ENCODE results near the gene PPM1N. TPM values are rescaled to one million over a fixed set of nuclear protein-coding genes. Genes with fewer than 3 reads are reported as not detected.

The PPM1N gene
- polyA plus RNA-seq (2013, experiment 1 of 2) = 1.8 TPM
- 2.5 TPM for polyA plus RNA-seq (2013, experiment 2 of 2)

GRCh38 chr19:45498411-45499195, at the start of gene PPM1N:
Gene PPM1N (plus strand): TSS chr19:45498443. CDS start chr19:45498473, 30 bp downstream.
- WGBS, 2 experiments (ENCODE audit: insufficient coverage in 2 of 2) = 3 to 6% methylated on average over 72 to 85 of the region's 89 CpGs
- Histone ChIP-seq H3K9me3 (ENCODE audit: control insufficient read depth, low read length) (no peaks in the 10 kb centered on the region), H3K36me3 (ENCODE audit: control insufficient read depth, insufficient read depth, low read length) (peaks cover 19% of the 10 kb centered on the region), H3K4me3 (ENCODE audit: extremely low read depth, insufficient read depth, low read length, poor library complexity, severe bottlenecking) (peak within 1 kb of the TSS; percentile 31), H3K4me1 (ENCODE audit: control insufficient read depth, insufficient read depth, low read length, poor library complexity, severe bottlenecking) (peaks cover 4% of the 10 kb centered on the region), H3K27ac (ENCODE audit: low read depth, low read length, severe bottlenecking) (peak within 1 kb of the TSS; percentile 10)

GRCh38 chr19:45448887-45449299, 49.4 kb upstream of the PPM1N start:
- WGBS, 2 experiments (ENCODE audit: insufficient coverage in 2 of 2) = 85 to 91% methylated on average over 6 of the region's 7 CpGs
- no peaks in the 10 kb centered on the region for H3K9me3 ChIP-seq (ENCODE audit: control insufficient read depth, low read length)
- no peak overlapping the region for H3K4me3 ChIP-seq (ENCODE audit: extremely low read depth, insufficient read depth, low read length, poor library complexity, severe bottlenecking)
- H3K4me1 ChIP-seq (ENCODE audit: control insufficient read depth, insufficient read depth, low read length, poor library complexity, severe bottlenecking) = peaks cover 10% of the 10 kb centered on the region
- no peaks in the 10 kb centered on the region for H3K36me3 ChIP-seq (ENCODE audit: control insufficient read depth, insufficient read depth, low read length)
- no peak overlapping the region for H3K27ac ChIP-seq (ENCODE audit: low read depth, low read length, severe bottlenecking)

GRCh38 chr19:45450012-45450333, 48.3 kb upstream of the PPM1N start:
- Histone ChIP-seq H3K36me3 (ENCODE audit: control insufficient read depth, insufficient read depth, low read length) (no peaks in the 10 kb centered on the region), H3K4me1 (ENCODE audit: control insufficient read depth, insufficient read depth, low read length, poor library complexity, severe bottlenecking) (peaks cover 15% of the 10 kb centered on the region), H3K4me3 (ENCODE audit: extremely low read depth, insufficient read depth, low read length, poor library complexity, severe bottlenecking) (peak overlapping the region; percentile 33), H3K27ac (ENCODE audit: low read depth, low read length, severe bottlenecking) (peak overlapping the region; percentile 90), H3K9me3 (ENCODE audit: control insufficient read depth, low read length) (no peaks in the 10 kb centered on the region)
- 76 to 86% methylated on average over 3 of the region's 5 CpGs for WGBS, 2 experiments (ENCODE audit: insufficient coverage in 2 of 2)

GRCh38 chr19:45451131-45451849, 47.0 kb upstream of the PPM1N start:
- Histone ChIP-seq H3K9me3 (ENCODE audit: control insufficient read depth, low read length) (no peaks in the 10 kb centered on the region), H3K4me3 (ENCODE audit: extremely low read depth, insufficient read depth, low read length, poor library complexity, severe bottlenecking) (peak overlapping the region; percentile 46), H3K4me1 (ENCODE audit: control insufficient read depth, insufficient read depth, low read length, poor library complexity, severe bottlenecking) (peaks cover 24% of the 10 kb centered on the region), H3K36me3 (ENCODE audit: control insufficient read depth, insufficient read depth, low read length) (no peaks in the 10 kb centered on the region), H3K27ac (ENCODE audit: low read depth, low read length, severe bottlenecking) (peak overlapping the region; percentile 94)
- WGBS, 2 experiments (ENCODE audit: insufficient coverage in 2 of 2) = 24 to 29% methylated on average over 23 to 24 of the region's 28 CpGs

GRCh38 chr19:45451850-45452387, 46.3 kb upstream of the PPM1N start:
- 93 to 95% methylated on average over 9 of the region's 12 CpGs for WGBS, 2 experiments (ENCODE audit: insufficient coverage in 2 of 2)
- H3K4me1 ChIP-seq (ENCODE audit: control insufficient read depth, insufficient read depth, low read length, poor library complexity, severe bottlenecking) = peaks cover 26% of the 10 kb centered on the region
- H3K36me3 ChIP-seq (ENCODE audit: control insufficient read depth, insufficient read depth, low read length) = no peaks in the 10 kb centered on the region
- no peak overlapping the region for H3K4me3 ChIP-seq (ENCODE audit: extremely low read depth, insufficient read depth, low read length, poor library complexity, severe bottlenecking)
- no peaks in the 10 kb centered on the region for H3K9me3 ChIP-seq (ENCODE audit: control insufficient read depth, low read length)
- H3K27ac ChIP-seq (ENCODE audit: low read depth, low read length, severe bottlenecking) = no peak overlapping the region

- 22 to 30% methylated on average over 10 to 20 of the region's 27 CpGs for WGBS, 2 experiments (ENCODE audit: insufficient coverage in 2 of 2)
- H3K4me3 ChIP-seq (ENCODE audit: extremely low read depth, insufficient read depth, low read length, poor library complexity, severe bottlenecking) = no peak overlapping the region
- H3K9me3 ChIP-seq (ENCODE audit: control insufficient read depth, low read length) = no peaks in the 10 kb centered on the region
- no peaks in the 10 kb centered on the region for H3K36me3 ChIP-seq (ENCODE audit: control insufficient read depth, insufficient read depth, low read length)
- H3K27ac ChIP-seq (ENCODE audit: low read depth, low read length, severe bottlenecking) = peak overlapping the region; percentile 99
- peaks cover 26% of the 10 kb centered on the region for H3K4me1 ChIP-seq (ENCODE audit: control insufficient read depth, insufficient read depth, low read length, poor library complexity, severe bottlenecking)
These were observed 42.3 kb upstream of the PPM1N start for GRCh38 chr19:45455707-45456499.

DNA sequence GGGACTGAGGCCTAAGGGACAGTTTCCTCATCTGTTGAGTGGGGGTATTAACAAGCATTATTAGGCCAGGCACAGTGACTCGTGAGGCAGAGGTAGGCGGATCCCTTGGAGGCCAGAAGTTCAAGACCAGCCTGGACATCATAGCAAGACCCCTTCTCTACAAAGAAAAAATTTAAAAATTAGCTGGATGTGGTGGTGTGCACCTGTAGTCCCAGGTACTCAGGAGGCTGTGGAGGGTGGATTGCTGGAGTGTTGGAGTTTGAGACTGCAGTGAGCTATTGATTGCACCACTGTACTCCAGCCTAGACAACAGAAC, 41.8 kb upstream of the PPM1N start:
- no peaks in the 10 kb centered on the region for H3K9me3 ChIP-seq (ENCODE audit: control insufficient read depth, low read length)
- no CpG with 5 or more reads among the region's 2 CpGs for WGBS, 2 experiments (ENCODE audit: insufficient coverage in 2 of 2)
- H3K27ac ChIP-seq (ENCODE audit: low read depth, low read length, severe bottlenecking) = peak overlapping the region; percentile 99
- no peaks in the 10 kb centered on the region for H3K36me3 ChIP-seq (ENCODE audit: control insufficient read depth, insufficient read depth, low read length)
- peaks cover 21% of the 10 kb centered on the region for H3K4me1 ChIP-seq (ENCODE audit: control insufficient read depth, insufficient read depth, low read length, poor library complexity, severe bottlenecking)
- H3K4me3 ChIP-seq (ENCODE audit: extremely low read depth, insufficient read depth, low read length, poor library complexity, severe bottlenecking) = no peak overlapping the region

GRCh38 chr19:45457776-45458175, 40.5 kb upstream of the PPM1N start:
- H3K36me3 ChIP-seq (ENCODE audit: control insufficient read depth, insufficient read depth, low read length) = no peaks in the 10 kb centered on the region
- no peaks in the 10 kb centered on the region for H3K9me3 ChIP-seq (ENCODE audit: control insufficient read depth, low read length)
- no peak overlapping the region for H3K27ac ChIP-seq (ENCODE audit: low read depth, low read length, severe bottlenecking)
- H3K4me1 ChIP-seq (ENCODE audit: control insufficient read depth, insufficient read depth, low read length, poor library complexity, severe bottlenecking) = peaks cover 19% of the 10 kb centered on the region
- no peak overlapping the region for H3K4me3 ChIP-seq (ENCODE audit: extremely low read depth, insufficient read depth, low read length, poor library complexity, severe bottlenecking)

- Histone ChIP-seq H3K9me3 (ENCODE audit: control insufficient read depth, low read length) (no peaks in the 10 kb centered on the region), H3K4me1 (ENCODE audit: control insufficient read depth, insufficient read depth, low read length, poor library complexity, severe bottlenecking) (peaks cover 5% of the 10 kb centered on the region), H3K36me3 (ENCODE audit: control insufficient read depth, insufficient read depth, low read length) (no peaks in the 10 kb centered on the region), H3K4me3 (ENCODE audit: extremely low read depth, insufficient read depth, low read length, poor library complexity, severe bottlenecking) (no peak overlapping the region), H3K27ac (ENCODE audit: low read depth, low read length, severe bottlenecking) (no peak overlapping the region)
- WGBS, 2 experiments (ENCODE audit: insufficient coverage in 2 of 2) = 73 to 78% methylated on average over 7 to 8 of the region's 8 CpGs
These were observed 37.4 kb upstream of the PPM1N start for GRCh38 chr19:45460807-45461347.

DNA sequence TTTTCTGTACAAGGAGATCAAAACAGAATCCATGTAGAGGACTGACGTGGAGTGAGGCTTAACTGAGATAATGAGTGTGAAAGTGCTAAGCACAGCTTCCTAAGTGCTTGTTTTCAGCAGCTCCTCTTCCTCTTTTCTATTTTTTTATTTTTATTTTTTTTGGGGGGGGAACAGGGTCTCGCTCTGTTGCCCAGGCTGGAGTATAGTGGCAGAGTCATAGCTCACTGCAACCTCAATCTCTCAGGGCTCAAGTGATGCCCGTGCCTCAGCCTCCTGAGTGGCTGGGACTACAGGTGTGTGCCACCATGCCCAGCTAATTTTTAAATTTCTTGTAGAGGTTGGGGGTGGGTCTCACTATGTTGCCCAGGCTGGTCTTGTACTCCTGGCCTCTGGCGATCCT, 36.1 kb upstream of the PPM1N start:
- 70% methylated on average over 2 of the region's 4 CpGs for WGBS, 2 experiments (ENCODE audit: insufficient coverage in 2 of 2)
- Histone ChIP-seq H3K27ac (ENCODE audit: low read depth, low read length, severe bottlenecking) (no peak overlapping the region), H3K4me3 (ENCODE audit: extremely low read depth, insufficient read depth, low read length, poor library complexity, severe bottlenecking) (no peak overlapping the region), H3K36me3 (ENCODE audit: control insufficient read depth, insufficient read depth, low read length) (no peaks in the 10 kb centered on the region), H3K9me3 (ENCODE audit: control insufficient read depth, low read length) (no peaks in the 10 kb centered on the region), H3K4me1 (ENCODE audit: control insufficient read depth, insufficient read depth, low read length, poor library complexity, severe bottlenecking) (no peaks in the 10 kb centered on the region)

All from mesodermal cell (in vitro differentiated cells).